CD1c-positive myeloid dendritic cell (primary cell): ENCODE measurements around the gene KIRREL3.
"Not testable (repeated sequence)": the region's sequence is repeated elsewhere in the genome, so short reads cannot be mapped to it uniquely, and the experiment has no call there.

Source experiments
- DNase-seq: peaks from one replicate; pipeline ENCODE4 v3.0.0-alpha.2; 2016; ENCODE audit errors: extremely low spot score

The KIRREL3 gene

DNA sequence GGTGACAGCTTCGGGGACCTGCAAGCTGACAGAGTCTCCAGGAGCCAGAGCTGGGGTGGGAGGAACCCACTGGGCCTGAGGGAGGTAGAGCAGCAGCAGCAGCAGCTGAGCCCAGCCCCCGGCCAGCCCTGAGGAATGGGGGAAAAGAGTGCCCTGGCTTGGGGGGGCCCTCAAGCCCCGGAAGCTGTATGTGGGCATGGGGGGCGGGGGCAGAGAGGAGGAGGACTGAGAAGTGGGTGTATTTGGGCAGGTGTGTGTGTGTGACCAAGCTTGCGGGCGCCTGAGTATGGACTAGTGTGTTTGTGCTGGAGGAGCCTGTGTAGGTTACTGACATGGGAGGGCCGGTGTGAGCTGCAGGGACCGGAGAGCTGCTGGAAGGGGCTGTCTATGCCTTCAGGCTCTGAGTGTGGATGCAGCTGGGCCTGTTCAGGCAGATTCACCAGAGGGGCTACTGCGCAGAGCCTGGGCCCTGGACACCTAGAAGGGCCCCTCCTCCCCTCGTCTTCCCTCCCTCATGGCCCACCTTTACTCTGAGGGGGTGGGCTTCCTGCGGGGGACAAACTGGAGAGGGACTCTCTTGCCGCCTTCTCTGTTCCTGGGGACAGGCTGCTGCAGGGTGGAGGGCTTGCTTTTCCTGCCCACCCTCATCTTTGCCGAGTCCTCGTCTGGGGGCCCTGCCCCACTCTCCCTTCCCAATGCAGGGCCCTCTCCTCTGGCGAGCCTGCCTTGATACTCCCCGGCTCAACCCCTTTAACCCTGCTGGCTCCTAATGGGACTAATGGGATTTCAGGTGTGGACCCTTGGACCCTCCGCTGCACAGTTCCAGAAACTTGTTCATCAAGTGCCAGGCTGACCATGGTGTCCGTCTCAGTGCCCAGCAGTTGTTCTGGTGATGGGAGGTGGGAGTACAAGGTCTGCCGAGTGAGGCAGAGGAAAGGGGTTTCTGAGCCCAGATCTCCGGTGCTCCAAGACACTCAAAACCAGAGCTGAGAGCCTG is 616.9 kb downstream of the KIRREL3 start:
- no peak for DNase-seq

DNA sequence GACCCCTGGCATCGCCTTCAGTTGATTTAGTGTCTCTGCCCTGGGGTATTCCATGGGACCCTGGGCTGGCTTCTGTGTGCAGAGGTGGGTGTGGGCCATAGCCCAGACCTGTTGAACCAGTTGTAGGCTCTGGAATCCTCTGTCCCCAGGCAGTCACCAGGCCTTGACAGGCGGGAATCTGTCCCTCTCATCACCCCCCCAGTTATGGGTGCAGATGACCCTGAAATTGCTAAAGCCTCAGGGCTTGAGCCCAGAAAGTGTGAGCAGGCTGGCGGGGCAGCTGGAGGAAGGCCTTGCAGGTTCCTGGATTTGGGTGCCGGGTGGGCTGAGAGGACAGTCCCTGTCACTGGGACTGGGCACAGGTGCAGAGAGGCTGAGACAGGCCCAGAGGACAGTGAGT is 617.9 kb downstream of the KIRREL3 start:
- DNase-seq: not testable (repeated sequence)

- DNase-seq: not testable (repeated sequence)
These were observed 618.6 kb downstream of the KIRREL3 start for GRCh38 chr11:126381960-126382359.

GRCh38 chr11:126380909-126381308 is 619.7 kb downstream of the KIRREL3 start:
- no peak for DNase-seq

DNA sequence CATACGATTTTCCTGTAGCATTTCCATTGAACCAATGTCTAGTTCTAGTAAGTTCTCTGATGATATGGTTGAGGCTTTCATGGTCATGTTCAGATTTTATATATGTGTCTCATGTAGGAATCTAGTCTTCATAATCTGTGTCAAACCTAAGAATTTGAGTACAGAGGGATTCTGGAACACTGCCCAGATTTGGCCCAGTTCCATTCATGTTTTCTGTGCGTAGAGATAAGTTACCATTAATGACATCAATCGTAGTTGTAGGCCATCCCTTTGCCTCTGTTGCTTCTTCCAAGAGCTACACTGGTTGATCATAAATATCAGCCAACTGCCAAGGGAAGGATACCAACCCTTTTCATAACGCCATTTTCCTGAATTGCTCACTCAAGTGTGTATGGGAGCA is 621.8 kb downstream of the KIRREL3 start:
- DNase-seq: no peak

DNA sequence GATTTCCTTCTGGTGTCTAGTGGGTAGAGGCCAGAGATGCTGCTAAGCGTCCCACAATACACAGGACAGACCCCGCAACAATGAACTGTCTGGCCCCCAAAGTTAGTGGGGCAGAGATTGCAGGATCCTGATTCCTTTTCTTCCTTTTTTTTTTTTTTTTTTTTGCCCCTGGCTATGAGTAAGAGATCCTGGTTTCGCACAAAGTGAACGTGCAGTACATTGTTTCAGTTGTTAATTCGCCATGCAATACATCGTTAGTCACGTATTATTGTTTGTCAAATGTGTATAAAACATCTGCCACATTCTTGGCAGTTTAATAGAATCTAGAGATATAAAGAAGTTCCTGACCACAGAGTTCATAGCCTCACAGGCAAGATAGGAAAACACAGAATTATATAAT is 624.8 kb downstream of the KIRREL3 start:
- no peak for DNase-seq

- not testable (repeated sequence) for DNase-seq
These were observed 625.8 kb downstream of the KIRREL3 start for GRCh38 chr11:126374562-126375300.

DNA sequence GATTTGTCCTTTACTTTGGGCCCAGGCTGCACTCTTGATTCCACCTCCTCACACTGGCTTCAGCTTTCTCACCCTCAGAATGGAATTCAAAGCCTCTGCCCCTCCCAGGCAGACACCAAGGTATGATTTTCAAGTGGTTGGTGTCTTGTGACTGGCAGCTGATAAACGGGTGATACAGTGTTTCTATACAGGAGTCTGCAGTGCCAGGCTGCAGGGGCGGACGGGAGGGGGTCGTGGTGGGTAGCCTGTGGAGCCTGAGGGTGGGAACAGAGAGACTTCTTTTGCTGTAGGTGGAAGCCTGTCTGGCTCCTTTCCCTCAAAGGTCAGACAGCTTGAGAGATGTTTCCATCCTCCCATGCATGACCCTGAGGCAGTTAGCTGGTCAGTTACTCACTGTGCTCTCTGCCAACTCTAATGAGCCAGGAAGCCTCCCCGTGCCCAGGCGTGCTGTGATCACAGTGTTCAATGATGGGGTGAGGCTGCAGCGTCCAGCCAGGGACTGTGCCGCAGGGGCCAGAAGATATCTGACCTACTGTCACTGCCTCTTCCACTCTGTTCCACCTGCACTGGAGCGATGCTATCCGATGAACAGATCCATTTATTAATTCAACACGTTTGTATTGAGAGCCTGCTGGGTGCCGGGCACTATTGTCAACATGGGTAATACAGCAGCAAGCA is 627.0 kb downstream of the KIRREL3 start:
- not testable (repeated sequence) for DNase-seq
